Activated T-cell treated with anti-CD3 and anti-CD28 coated beads, Interleukin-2, amount 50 U/mL, for 1 hour (primary cell): ENCODE results near the gene DUSP15.

ENCODE experiments used
- DNase-seq: peaks from one replicate; pipeline ENCODE4 v3.0.0-alpha.2; 2020

DUSP15 gene

DNA sequence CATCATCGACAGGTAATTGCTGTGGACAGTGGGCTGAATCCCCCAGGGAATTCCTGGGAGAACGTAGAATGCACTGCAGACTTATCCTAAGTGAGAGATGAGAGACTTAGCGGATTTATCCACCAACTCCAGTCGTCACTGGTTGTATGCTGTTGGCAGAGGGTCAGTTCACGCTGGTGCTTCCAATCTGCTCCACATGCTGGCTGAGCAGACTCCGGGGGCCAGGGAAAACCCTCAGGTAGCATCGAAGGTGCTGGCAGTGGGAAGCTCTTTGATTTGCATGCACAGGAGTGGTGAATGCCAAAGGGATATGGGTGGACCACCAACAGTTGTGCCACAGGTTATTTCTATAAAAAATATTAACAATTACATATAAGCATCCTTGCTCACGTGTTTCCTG is 20.3 kb upstream of the DUSP15 start:
- no peak for DNase-seq

DNA sequence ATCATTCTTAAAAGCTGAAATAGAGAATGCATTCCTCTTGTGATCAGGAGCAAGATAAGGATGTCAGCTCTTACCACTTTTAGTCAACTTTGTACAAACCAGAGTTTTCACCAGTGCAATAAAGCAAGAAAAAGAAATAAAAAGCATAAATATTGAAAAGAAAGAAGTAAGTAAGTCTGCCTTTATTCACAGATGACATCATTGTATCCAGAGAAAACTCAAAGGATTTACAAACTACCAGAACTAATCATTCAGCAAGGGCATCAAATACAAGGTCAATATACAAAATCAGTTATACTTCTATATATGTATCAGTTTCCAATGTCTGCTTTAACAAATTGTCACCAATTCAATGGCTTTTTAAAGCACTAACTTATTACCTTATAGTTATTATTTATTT is 13.5 kb upstream of the DUSP15 start:
- DNase-seq: no peak

DNA sequence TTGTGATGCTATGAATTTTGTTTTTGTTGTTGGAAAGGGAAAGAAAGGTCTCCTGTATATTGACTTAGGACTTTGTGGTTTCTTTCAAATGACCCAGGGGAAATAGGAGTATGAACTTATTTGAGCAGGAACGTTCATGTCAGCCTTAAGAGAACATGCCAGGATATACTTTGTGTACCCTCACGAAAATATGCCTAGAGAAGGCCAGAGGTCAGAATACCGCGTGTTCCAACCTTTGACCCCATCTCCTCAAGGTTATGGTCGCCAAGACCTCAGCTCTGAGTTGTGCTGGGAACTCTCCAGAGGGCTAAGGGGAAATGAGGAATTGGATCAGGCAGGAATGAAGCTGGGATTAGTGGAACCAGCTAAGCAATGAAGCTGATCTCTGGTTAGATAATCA is 11.6 kb upstream of the DUSP15 start:
- DNase-seq: no peak

DNA sequence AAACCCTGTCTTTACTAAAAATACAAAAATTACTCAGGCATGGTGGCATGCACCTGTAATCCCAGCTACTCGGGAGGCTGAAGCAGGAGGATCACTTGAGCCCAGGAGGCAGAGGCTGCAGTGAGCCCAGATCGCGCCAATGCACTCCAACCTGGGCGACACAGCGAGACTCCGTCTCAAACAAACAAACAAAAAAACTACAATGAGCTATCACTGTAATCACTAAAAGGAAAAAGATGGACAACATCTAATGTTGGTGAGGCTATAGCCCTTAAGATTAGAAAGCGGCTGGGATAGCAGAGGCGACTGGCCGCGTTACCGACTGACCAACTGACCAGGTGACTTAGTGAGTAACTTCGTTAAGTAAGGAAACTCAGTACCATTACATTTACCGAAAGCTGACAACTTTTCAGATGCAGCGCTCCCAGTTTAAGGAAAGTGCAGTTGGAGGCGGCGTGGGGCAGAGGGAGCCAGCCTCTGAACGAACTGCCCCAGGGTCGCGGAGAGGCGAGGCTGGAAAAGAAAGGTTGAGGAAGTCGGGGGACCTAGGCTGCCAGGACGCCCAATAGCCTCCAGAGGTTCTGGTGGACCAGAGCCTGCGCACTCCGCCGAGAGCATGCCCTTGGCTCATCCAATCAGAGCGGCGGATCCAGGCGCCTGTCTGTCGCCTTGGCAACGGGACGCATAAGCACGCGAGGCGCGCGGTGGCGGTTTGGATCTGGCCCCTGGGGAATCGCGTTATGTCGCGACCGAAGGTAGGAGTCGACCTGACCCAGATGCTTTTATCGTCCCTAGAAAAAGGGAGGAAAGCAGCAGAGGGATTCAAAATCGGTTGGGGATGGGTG is 9.0 kb upstream of the DUSP15 start:
- peak; percentile 73 for DNase-seq

DNA sequence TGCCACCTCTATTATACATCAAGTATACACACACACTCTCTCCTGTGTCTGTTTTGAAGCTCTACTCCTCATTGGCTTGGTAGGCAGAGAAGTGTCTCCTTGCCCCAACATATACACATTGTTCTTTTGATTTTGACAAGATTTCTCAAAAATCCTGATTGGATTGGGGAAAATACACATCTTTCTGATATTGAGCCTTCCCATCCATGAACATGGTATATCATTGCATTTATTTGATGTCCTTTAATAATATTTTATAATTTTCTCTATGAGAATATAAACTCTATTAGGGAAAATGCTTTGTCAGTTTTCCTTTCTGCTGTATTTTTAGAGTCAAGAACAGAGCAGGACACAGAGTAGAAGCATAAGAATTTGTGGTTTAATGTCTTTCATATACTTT is 7.4 kb upstream of the DUSP15 start:
- DNase-seq: no peak

DNA sequence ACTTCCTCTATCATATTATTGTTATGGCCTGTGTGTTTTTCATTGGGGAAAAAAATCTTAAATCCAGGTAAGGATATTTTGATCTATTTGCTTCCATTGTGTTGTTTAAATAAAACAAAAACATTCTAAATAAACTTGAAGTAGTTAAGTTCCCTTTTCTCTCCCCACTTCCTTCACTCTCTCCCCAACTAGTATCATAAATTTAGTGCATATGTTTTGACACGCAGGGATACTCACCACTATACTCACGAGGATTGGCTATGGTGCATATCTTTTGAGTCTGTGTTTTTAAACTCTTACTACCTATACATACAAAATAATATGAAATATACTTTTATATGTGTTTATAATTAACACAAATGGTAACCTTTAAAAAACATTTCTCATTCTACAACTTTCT is 5.3 kb upstream of the DUSP15 start:
- no peak for DNase-seq

DNA sequence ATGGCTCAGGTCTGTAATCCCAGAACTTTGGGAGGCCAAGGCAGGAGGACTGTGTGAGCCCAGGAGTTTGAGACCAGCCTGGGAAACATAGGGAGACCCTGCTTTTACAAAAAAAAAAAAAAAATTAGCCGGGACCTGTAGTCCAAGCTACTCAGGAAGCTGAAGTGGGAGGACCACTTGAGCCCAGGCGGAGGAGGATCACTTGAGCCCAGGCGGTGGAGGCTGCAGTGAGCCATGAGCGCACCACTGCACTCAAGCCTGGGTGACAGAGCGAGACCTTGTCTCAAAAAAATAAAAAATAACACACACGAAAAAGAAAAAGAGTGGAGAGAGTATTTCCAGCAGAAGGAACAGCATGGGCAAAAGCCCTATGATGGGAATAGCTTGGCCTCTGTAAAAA is 2.1 kb upstream of the DUSP15 start:
- no peak for DNase-seq

DNA sequence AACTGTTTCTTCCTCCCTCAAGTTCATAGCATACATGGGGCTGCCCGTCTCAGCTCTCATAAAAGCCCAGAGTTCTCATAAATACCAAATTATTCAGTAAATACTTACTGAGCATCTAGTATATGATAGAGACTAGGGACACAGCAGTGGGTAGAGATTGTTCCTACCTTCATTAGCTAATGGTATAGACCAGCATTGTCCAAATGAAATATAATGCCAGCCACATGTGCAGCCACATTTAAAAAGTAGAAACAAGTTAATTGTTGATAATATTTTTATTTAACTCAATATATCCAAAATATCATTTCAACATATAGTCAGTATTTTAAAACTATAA is 1.3 kb upstream of the DUSP15 start:
- no peak for DNase-seq

DNA sequence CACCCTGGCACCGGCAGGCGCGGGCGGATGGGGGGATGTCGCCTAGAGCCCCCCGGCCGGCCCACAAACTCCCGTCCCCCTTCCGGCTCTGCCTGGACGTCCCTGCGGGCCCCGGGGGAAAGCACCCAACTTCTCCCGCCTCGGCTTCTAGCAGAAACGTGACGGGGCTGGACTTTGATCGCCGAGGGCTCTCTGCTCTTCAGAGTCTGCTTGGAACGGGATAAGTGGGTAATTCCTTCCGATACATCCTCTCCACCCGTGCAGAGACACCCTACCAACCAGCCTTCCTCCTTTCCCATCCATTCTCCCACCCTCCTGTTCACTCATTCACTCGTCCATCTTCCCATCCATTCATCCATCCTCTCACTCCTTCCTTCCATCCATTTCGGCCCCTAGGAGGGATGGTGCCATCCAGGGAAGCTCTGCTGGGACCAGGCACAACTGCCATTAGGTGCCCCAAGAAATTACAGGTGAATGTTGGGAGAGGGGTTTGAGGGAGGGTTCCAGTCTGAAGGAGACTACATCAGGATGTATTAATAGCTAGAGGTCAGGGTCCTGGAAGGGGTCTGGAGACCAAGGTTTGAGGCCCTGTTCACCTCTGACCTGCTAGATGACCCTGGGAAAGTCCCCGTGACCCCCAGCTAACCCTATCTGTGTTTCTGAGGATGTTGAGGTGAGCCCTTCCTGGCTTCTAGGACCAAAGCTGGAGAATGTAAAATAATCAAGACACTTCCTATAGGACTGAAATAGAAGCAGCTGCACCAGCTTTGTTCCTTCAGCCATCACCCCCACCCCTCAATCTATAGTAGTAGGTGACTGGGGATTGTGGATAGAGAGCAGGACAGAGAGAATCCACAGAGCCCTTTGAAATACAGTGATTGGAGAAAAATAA is 645 bp upstream of the DUSP15 start:
- DNase-seq: no peak

DNA sequence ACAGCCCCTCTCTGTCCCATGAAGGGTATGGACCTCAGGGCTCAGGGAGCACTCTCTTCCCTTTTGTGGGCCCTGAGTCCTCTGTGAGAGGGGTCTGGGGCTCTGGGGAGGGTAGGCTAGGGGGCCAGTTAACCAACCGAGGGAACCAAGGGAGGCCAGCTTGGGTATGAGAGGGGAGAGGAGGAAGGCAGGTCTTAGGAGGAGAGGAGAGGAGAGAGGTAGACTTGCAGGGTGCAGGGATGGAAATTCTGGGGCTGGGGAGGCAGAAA is 720 bp downstream of the DUSP15 start:
- no peak for DNase-seq

DNA sequence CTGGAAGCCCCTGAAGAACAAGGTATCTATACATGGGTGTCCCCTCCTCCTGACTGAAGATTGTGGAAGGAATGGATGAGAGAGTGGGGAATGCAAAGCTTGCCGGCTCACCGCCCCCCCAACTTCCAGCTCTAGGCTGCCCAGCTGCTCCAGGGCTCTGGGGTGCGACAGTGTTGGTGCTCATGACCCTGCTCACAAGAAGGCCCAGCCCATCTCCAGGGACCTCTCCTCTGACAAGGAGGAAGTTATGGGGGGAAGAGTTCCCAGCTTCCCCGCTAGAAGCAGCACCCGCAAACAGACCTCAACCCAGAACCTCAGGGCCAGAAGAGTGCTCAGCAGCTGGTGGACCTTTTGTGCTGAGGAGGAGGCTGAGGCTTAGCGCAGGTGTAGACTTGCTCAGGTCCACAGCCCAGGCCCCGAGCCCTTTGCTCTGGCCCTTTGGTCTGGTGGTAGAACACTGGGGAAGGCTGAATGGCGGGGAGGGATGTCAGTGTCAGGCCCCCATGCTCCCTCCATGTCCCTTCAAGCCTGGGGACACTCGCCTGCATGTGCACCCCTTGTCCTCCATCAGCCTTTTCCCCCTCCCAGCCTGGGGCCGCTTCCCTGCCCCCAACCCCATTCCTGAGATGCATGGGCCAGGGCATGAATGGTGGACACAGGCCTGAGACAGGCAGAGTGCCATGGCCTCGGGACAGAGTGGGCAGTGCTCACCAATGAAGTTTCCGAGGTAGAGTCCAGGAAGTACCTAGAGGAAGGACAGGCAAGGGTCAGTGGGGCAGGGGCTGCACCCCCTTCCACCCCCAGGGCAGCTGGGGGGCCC is 1.3 kb downstream of the DUSP15 start:
- no peak for DNase-seq

DNA sequence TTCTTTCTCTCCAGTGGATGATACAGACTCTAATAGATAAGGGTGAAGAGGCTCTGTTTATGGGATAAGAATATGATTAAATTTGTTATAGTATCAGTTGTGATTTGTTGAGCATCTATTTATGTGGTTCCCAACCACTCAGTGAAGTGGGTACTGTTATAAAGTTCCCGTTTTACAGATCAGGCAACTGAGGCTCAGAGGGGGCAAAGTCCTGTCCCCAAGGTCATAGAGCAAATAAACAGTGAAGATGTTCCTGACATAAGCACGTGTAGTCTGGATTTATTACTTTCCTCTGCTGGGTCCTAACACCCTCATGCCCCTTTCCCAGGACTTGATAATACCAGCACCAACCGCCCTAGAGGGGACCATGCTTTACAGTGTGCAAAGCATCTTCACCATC is 4.1 kb downstream of the DUSP15 start:
- no peak for DNase-seq

DNA sequence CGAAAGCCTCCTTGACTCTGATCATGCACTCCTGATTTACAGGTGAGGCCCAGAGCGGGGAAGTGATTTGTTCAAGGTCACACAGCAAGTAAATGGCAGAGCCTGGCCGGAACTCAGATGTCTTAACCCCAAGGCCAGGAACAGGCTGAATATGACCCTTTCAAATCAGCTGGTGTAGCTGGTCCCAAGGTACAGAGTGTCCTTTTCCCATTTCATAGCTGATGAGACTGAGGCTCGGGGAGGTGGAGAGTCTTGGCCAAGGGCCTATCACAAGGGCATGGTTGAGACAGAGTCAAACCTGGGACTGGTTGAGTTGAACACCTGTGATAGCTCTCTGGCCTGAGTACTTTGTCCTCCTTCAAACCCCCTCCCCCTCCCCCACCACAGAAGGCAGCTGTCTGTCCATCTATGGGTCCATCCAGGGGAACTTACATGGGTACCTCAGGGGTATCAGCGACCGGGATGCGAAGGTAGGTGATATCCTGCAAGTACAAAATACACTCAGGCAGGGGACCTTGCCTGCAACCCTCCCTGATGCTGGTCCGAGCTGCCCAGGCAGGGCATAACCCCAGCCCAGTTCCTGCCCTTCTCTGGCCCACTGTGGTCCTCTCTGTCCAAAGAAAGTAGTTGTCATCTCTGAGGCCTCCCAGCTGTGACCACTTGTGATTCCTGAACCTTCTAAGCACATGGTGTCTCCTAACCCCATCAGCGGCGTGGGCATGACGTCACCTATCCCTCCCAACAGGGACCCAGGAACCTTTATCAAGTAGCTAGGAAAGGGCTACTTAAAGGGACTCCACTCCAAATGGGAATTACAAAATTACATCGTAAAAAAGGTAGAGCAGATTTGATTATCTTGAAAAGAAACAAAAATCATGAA is 5.6 kb downstream of the DUSP15 start:
- DNase-seq: peak; percentile 5

DNA sequence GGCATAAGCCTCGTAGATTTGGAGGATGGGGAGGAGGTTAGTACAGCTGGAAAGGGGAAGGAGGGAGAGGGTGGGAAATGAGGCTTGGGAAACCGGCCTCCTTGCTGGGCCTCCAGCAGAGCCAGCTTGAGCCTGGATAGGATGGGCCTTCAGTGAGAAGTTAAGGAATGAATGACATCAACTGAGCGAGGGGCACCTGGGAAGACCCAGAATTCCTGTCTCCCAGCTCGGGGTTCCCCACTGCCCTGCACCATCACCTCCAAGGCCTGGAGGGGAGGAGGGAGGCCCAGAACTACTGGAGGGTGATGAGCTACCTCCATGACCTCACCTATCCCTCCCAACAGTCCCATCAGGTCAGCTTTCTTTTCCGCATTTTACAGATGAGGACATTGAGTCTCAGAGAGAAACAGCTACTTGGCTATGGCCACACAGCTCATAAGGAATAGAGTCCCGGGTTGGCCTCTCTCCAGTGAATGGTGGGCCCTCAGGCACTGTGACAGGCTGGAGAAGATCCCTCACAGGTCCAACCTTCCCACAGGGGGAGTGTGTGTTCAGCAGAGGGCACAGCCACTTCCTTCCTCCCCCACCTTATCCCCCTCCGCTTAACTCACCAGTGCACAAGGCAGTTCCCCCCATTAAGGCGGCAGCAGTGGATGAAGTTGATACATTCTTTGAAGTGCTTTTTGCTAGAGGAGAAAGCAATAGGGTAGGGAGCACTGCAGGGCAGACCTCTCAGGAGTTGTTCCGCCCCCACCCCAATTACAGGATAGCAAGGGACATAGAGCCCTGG is 6.8 kb downstream of the DUSP15 start:
- peak; percentile 10 for DNase-seq

DNA sequence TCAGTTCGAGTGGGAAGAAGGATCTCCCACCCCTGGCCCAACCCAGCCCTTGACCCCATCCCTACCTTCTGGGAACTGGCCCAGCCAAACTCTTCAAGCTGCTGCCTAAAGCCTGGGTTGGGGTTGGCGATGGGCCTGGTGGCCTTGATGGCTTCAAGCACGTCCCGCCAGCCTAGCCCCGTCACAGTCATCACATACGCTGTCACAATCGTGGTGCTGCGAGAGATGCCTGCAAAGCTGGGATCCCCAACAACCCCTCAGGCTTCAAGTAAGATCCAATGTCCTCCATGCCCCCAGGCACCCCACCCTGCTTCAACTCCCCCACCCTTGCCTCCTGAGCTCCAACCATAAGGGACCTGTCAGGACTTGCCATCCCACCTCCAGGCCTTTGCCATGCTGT is 7.8 kb downstream of the DUSP15 start:
- peak; percentile 13 for DNase-seq

DNA sequence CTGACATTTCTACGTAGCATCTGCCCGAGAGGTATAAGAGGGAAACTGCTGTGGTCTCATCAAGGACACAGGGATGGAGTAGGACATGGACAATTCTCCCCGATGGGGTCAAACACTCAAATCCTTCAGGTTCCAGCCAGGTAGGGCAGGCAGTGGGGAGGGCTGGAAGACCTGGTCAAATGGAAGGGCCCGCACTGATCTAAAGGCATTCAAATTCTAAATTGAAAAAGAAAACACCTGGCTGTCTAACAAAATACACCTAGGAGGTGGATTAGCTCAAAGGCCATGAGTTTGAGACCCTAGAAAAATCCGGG is 8.2 kb downstream of the DUSP15 start:
- DNase-seq: no peak

DNA sequence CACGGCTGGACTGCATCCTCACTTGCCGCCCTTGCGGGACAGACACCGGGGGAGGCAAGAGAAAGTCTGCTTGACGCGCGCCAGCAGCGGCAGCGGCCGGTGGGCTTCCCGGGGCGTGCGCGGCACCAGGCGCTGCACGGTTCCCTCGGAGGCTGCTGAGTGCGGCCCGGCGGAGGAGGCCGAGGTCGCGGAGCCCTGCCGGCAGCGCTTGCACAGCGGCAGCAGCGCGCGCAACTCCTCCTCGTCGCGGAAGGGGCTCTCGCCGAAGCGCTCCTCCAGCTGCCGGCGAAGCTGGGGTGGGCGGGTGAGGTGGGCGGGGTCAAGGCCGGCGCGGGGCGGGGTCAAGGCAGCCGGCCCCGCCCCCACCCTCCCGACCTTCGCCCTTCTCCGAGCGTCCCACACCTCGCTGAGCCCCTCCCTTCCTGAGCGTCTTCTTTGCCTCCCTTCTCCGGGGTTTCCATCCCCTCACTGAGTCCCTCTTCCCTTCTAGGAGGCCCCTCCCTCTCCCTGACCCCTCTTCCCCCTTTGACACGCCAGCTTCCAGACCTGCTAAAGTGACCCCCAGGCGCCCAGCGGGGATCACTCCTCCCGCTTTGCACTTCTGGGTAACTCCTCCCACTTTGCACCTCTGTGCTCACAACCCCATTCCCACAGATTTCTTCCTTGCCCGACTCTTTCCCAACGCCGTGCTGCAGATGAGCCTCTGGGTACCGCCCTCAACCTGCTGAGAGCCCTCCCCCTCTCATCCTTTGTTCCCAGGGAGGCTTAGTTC is 8.8 kb downstream of the DUSP15 start:
- peak; percentile 66 for DNase-seq

DNA sequence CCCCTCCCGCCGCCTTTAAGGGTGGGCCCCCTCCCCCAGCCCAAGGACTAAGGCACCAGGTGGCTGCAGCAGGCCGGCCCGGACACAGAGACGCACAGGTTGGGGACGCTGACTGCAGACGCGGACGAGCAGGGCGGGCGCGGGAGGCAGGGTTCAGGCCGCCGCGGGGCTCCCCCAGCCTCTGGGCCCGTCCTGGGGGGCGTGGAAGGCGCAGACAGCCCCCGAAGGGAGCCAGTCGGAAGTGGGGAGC is 9.3 kb downstream of the DUSP15 start:
- DNase-seq: no peak

DNA sequence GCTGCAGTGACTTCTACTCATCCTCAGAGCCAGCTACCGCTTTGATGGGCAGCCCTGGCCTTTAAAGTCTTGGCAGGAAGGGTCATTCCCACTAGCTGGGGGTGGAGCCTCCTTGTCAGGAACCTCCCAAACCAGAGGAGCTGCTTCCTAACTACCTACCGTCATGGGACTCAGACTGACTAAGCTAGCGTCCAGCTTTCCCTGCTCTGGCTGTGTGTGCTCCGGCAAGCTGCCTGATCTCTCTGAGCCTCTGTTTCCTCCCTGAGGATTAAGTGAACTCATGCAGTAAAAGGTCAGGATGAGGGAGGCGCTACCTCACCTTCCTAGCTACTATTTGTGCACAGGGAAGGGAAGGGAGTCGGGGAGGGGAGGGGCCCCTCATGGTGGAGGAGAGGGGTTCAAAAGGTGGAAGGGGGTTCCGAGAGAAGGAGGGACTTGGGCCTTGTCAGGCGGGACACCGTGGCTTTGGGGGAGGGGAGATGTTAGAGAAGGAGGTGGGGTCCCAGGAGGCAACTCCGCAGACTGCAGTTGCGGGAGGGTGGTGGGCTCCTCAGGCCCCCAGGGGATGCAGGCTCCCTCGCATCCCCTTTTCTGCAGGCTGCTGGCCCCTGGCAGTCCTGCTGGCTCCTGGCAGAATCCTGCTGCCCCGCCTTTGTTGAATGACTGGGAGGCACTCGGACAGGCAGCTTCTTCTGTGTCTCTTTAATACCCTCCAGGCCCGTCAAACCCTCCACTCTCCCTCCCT is 9.8 kb downstream of the DUSP15 start:
- DNase-seq: no peak

DNA sequence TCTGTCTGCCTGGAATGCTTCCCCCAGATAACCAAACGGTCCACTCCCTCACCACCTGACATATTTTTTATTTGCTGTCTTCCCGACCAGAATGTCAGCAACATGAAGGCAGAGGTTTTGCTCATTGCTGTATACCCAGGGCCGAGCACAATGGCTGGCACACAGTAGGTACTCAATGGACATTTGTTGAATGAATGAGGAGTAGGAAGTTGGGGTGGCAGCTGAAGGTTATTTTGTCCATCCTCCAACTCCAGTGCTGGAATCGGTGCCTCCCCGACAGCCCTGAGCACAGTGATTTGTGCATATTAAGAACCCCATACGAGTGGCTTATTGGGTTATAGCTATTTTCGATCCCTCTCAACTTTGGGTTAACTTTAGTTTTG is 10.3 kb downstream of the DUSP15 start:
- peak; percentile 4 for DNase-seq
